Suprapubic skin (tissue), 4 donors: ENCODE results near the gene BLACAT1.

Source experiments
- EP300 ChIP-seq: sonication (generic); formaldehyde crosslinking; IDR thresholded peaks from one replicate; pipeline ENCODE4 v1.6.1; 2017; ENCODE audit warnings: antibody characterized with exemption
- POLR2A ChIP-seq, 2 donors: fragments of 450-650 bp; IDR thresholded peaks; one replicate each; pipeline ENCODE4 v1.6.1; 2017; ENCODE audit warnings: antibody characterized with exemption in 2 of 2, mild to moderate bottlenecking in 2 of 2, moderate library complexity in 2 of 2
- POLR2AphosphoS5 ChIP-seq, 3 donors: sonication (generic); formaldehyde crosslinking; IDR thresholded peaks; one replicate each; pipeline ENCODE4 v1.6.1; 2017; ENCODE audit warnings: antibody characterized with exemption in 3 of 3
- TF ChIP-seq, protein P1 (sequence below), 2 donors: fragments of 200-600 bp in 1 of 2; fragments of 450-650 bp in 1 of 2; sonication (generic) in 1 of 2; IDR thresholded peaks; one replicate each; pipeline ENCODE4 v1.5.1; 2016 to 2019; ENCODE audit warnings: antibody characterized with exemption in 2 of 2, mild to moderate bottlenecking in 1 of 2, moderate library complexity in 1 of 2

DNA sequence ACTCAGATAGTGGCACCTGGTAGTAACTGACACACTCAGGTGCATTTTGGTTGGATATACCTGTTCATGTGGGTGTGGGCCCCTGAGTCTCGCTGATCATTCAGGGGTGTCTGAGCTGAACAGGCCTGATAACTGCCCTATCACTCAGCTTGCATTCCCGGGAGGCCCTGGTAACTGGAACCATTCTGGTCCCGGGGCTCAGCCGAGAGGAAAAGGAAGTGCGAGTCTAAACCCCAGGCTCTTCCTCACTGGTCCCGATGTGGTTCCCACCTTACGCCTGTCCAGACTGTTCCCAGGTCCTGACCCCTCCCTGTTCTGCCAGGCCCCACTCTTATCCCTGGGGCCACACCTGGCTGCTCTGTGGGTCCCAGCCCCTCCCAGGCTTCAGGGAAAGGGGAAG, 36.9 kb upstream of the BLACAT1 start:
- TF ChIP-seq, protein P1, sequence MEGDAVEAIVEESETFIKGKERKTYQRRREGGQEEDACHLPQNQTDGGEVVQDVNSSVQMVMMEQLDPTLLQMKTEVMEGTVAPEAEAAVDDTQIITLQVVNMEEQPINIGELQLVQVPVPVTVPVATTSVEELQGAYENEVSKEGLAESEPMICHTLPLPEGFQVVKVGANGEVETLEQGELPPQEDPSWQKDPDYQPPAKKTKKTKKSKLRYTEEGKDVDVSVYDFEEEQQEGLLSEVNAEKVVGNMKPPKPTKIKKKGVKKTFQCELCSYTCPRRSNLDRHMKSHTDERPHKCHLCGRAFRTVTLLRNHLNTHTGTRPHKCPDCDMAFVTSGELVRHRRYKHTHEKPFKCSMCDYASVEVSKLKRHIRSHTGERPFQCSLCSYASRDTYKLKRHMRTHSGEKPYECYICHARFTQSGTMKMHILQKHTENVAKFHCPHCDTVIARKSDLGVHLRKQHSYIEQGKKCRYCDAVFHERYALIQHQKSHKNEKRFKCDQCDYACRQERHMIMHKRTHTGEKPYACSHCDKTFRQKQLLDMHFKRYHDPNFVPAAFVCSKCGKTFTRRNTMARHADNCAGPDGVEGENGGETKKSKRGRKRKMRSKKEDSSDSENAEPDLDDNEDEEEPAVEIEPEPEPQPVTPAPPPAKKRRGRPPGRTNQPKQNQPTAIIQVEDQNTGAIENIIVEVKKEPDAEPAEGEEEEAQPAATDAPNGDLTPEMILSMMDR (IDR thresholded peaks at IDR 0.05): no peak
- TF ChIP-seq POLR2A (IDR thresholded peaks at IDR 0.05) (no peak), EP300 (no peak), POLR2AphosphoS5 (IDR thresholded peaks at IDR 0.05) (no peak)
